ENCODE data around the gene ITGB3. TPM values are rescaled to one million over a fixed set of nuclear protein-coding genes. Genes with fewer than 3 reads are reported as not detected.
"Not testable (repeated sequence)": the region's sequence is repeated elsewhere in the genome, so short reads cannot be mapped to it uniquely, and the experiment has no call there.

ITGB3 gene
- 1 to 10 TPM in 2 of 3 donors, under 1 TPM in 1; 0.45 to 7.7 (median 4.4) TPM for polyA plus RNA-seq

DNA sequence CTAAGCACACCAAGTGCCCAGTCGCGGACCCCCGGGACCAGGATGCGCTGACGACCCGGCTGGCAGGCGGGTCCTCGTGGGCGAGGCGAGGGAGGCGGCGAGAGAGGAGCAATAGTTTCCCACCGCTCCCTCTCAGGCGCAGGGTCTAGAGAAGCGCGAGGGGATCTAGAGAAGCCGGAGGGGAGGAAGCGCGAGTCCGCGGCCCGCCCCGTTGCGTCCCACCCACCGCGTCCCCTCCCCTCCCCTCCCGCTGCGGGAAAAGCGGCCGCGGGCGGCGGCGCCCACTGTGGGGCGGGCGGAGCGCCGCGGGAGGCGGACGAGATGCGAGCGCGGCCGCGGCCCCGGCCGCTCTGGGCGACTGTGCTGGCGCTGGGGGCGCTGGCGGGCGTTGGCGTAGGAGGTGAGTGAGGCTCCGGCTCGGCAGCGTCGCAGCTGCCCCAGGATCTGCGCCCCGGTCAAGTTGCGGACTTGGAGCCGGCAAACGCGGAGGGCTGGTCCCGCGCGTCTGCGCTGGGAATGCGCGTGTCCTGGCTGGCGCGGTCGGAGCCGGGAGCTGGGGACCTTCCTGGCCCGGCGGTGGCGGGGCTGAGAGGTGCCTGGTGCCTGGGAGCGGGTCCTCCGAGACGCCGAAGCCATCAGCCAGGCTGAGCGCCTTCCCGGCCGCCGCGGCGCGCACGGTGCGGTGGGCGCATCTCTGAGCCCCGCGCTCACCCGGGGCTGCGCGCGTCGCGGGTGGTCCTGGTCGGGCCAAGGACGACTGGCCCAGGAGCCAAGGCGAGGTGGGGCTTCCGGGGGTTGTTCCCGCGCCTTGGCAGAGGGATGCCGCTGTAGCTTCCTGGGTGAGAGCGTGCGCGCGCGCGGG lies at the start of gene ITGB3:
Gene ITGB3, plus strand, starts transcription at position 287 of the 862 bp plus-strand sequence. Its CDS starts 35 bp downstream, at position 322.
- WGBS, 3 donors = 1% methylated on average over 84 to 111 of the region's 112 CpGs
- H3K27ac ChIP-seq (ENCODE audit: low read depth, low read length) = peak within 1 kb of the TSS; percentile 76

DNA sequence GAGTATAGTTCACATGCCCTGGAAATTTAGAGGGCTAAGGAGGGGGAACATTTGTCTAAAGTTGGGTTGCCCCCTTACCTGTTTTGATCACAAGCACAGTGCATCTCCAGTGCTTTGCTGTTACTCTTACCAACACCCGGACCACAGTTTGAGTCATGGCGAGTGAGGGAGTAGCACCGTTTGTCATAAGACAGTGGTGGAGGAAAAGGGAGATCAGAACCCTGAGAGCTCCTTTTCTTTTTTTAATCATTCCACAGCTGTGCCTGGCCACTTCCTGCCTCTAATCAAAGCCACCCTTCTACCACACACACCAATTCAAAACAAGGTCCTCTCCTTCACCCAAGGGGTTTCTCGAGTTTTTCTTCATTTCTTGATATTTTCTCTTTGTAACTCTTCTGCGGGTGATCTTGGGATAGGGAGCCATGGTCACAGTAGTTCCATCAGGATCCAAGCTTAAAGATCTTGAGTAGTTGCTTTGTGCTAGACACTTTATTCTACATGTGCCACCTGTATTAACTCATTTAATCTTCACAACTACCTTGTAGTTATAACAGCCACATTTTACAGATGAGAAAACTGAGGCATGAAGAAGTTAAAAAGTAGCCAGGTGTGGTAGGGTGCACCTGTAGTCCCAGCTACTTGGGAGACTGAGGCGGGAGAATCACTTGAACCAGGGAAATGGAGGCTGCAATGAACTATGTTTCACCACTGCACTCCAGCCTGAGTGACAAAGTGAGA lies 49.5 kb upstream of the ITGB3 start:
- no peak overlapping the region for H3K27ac ChIP-seq (ENCODE audit: low read depth, low read length)
- 61 to 85% (median 72%) methylated on average over 6 of the region's 6 CpGs for WGBS, 3 donors

DNA sequence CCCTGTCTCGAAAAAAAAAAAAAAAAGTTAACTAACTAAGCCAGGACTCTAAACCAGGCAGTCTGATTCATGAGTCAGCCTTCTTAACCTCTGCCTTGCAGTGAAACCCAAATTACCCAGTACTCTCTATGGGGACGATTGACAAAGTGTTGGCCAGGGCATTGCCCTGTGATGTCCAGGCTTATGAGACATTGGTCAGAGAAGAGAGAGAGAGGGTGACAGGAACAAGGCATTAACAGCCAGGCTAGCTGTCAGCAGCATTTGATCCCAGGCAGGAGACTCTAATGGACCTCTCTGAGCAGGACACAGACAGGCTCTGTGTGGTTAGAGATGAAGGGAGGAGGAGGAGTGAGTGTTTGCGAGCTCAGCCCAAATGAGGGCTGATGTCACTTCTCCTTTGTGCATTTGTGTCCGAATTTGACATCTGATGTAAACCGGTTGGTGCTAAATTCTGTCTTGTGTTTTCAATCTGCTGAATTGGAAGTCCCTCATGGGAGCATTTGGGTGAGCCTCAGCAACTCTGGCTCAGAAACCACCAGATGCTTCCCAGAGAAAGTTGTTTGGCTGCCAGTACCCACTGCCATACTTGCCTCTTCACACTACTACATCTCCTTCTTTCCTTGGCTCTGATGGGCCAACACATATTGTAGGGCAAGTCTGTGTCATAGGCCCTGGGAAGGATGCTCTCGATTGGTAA lies 48.8 kb upstream of the ITGB3 start:
- H3K27ac ChIP-seq (ENCODE audit: low read depth, low read length) = no peak overlapping the region
- WGBS, 3 donors = 35 to 63% (median 43%) methylated on average over 6 of the region's 6 CpGs

DNA sequence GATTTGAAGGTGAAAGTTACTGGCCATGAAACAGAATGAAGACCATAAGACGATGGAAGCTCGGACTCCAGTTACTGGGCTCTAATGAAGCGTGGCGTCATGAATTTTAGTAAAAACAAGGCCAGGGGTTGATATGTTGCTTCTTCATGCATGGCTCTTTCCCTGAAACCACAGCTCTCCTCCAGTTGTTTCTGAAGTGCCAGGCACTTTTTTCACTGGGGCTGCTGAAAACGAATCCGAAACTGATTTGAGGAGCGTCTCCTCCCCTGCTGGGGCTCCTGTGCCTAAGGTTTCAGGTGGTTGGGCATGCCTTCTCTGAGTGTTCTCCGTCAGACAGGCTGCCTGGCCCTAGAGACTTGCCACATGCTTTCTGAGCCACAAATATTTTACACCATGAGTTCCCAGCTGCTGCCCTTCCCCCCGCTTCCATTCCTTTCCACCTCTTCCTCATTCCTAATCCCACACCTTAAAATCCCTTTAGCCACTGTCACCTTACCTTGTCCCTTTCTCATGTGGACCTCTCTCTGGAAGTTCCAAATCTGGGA lies 48.1 kb upstream of the ITGB3 start:
- 51 to 53% (median 52%) methylated on average over 9 of the region's 9 CpGs for WGBS, 3 donors
- no peak overlapping the region for H3K27ac ChIP-seq (ENCODE audit: low read depth, low read length)

DNA sequence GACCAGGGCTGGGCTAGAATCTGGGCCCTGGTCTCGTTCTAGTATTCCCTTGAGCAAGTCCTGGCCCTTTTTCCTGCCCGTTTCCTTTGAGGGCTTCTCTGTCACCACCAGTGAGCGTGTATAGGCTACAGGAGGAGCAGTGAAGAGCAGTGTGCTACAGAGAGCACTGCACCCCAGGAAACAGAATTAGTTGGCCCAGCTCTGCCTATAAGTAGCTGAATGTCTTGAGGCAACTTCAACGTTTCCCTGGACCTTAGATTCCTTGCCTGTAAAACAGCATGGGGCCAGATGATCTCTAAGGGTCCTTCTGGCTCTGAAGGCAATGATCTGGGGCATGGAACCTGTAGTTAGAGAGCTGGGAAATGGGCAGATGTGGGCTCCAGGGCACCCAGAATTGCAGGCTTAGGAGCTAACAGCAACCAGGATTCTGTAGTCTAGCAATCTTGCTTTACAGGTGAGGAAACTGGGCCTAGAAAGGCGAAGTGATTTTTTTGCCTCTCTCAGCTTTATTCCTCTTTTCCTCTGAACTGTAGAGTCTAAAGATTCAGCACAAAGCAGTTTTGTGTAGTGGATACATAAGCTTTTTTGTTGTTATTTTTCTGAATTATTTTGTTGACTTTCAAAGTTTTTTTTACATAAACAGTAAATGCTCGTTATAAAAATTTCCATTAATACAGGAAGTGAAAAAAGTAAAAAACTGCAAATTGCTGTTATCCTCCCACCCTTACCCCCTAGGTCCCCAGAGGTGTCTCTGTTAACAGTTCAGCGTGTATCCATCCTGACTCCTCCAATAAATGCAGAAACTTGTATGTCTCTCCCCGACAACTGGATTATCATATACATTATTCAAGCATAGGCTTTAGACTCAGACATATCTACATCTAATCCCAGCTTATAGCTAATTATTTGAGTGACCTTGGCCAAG lies 46.2 kb upstream of the ITGB3 start:
- WGBS, 3 donors = 82 to 84% (median 83%) methylated on average over 8 of the region's 8 CpGs
- H3K27ac ChIP-seq (ENCODE audit: low read depth, low read length) = no peak overlapping the region

DNA sequence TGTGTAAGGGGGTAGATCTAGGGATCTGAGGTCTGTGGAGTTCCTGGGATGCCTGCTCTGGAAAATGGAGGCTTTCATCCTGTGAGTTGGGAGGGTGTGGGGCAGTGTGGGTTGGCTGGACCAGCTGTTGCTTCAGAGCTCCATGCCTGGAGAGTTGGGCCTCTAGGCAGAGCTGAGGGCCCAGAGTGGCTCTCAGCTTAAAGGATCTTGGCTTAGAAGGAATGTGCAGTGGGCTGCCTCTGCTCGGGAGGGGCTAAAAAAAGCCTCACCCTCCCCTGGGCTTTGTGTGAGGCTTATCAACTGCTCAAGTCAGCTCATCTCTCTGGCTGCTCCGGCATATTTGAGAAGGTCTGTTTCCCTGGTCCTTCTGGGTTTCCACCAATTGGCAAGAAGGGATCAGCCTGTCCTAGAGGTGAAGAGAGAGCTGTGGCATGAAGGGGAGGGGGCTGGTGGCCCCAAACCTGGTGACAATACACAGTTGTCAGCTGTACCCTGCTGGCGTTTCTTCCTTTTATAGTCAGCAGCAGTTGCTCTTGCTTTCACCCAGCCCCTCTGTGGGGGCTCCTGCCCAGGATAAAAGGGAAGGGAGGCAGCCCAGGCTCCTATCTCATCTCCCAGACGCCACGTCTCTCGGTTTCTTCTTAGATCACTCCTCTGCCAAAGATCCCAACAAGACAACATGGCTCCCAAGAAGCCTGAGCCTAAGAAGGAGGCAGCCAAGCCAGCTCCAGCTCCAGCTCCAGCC lies 44.7 kb upstream of the ITGB3 start, which contains the start of gene MYL4:
Gene MYL4, plus strand, starts transcription at position 605 of the 745 bp plus-strand sequence. Its CDS starts 75 bp downstream, at position 680.
- no peak within 1 kb of the TSS for H3K27ac ChIP-seq (ENCODE audit: low read depth, low read length)
- WGBS, 3 donors = 72 to 81% (median 75%) methylated on average over 6 of the region's 6 CpGs

DNA sequence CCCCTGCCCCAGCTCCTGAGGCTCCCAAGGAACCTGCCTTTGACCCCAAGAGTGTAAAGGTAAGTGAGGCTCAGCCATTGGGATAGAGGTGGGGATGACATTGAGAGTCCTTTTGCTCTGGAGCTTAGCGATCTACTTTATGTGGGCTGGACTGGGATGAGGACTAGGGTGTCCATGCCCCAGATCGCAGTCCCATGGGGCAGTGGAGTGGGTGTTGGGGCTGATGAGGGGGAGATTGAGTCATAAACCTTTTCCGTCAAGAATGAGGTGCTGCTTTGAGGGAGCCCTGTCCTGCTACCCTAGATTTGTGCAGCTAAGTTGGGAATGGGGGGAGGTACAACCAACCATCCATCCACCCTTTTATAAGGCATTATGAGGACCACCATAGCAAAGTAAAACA lies 44.1 kb upstream of the ITGB3 start:
- WGBS, 3 donors = 92 to 99% (median 97%) methylated on average over 3 of the region's 3 CpGs
- H3K27ac ChIP-seq (ENCODE audit: low read depth, low read length) = no peak overlapping the region

DNA sequence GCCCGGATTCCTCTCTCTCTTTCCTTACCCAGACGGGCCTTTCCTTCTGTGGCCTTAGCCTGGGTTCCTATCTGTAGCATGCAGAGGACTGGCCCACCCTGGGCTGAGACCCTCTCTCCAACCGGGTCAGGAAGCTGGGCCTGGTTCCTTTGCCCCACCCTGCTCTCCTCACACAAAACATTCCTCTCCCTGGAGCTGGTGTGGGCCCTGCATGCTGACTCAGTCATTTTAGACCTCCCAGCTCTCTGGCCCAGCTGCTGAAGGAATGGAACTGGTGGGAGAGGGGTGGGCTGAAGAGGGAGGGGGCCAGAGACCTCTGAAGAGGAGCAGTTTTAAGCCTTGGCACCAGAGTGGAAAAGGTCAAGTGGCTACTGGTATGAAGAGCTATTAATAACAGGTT lies 43.5 kb upstream of the ITGB3 start:
- 61 to 72% (median 63%) methylated on average over 3 of the region's 3 CpGs for WGBS, 3 donors
- no peak overlapping the region for H3K27ac ChIP-seq (ENCODE audit: low read depth, low read length)

DNA sequence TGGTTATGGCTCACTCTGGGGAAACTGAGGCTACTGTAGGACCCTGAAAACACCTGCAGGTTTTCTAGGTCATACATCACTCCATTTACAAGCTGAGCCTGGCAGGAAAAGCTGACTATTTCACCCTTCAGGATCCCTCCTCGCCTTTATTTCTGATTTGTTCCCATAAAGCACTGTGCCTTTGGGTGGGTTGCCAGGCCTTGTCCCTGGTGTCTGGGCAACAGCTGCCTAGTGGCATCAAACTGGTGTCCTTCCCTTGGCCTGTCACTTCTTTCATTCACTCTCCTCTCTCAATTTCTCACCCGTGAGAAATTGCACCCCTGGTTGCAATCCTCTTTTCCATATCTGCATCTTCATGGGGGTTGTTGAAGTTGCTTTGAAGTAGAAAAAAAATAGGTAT lies 42.8 kb upstream of the ITGB3 start:
- no peak overlapping the region for H3K27ac ChIP-seq (ENCODE audit: low read depth, low read length)
- WGBS, 3 donors = 81 to 96% (median 92%) methylated on average over 2 of the region's 2 CpGs

DNA sequence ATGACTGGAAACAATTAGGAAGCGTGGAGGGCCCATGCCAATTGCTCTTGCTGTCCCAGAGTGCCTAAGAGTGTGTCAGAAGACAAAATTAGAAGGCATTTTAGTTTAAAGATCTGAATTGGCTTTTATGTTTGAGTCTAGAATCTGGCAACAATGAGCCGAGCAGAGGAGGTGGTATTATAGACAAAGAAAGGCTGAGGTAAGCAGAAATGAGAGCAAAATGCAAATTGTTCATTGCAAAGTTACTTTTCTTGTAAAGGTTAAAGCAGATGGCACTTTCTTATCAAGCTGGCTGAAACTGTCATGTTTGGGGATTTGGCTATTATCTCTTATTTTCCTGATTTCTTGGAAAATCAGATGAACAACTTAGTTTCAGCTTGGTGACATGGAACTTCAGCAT lies 41.2 kb upstream of the ITGB3 start:
- WGBS, 3 donors = 79 to 88% (median 81%) methylated on average over 2 of the region's 2 CpGs
- H3K27ac ChIP-seq (ENCODE audit: low read depth, low read length) = no peak overlapping the region

DNA sequence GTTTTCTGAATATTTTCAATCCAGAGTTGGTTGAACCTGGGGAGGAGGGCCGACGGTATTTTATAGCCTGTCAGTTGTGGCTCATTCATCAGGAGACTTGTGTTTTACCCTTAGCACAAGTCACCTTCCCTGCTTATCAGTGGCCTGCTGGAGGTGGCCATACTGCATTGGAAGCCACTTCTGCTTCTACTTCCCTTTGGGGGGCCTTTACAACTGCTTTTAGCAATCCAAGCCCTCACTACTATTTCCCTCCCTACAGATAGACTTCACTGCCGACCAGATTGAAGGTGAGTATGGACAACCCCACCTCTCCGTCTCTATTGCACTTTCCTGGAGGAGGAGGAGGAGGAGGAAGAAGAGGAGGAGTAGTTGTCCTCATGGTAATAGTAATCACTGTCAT lies 40.1 kb upstream of the ITGB3 start:
- H3K27ac ChIP-seq (ENCODE audit: low read depth, low read length) = no peak overlapping the region
- WGBS, 3 donors = 62 to 73% (median 72%) methylated on average over 4 of the region's 4 CpGs

DNA sequence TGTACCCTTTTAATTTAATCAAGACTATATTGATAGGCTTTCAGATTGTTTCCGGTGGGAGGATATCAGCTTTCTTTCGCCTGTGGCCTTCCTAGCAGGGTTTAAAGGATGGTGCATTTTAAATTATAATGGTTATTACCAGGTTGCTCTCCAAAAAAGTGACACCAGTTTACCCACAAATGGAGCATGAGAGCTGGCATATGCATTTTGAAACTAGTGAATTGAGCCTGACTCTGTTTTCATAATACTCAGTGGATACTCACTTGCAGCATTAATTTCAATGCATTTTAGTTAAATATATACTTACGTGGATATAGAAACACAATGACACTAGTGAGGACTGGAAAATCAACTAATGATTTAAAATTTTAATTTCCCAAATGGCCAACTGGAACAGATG lies 38.7 kb upstream of the ITGB3 start:
- 83 to 93% (median 90%) methylated on average over 3 of the region's 3 CpGs for WGBS, 3 donors
- no peak overlapping the region for H3K27ac ChIP-seq (ENCODE audit: low read depth, low read length)

DNA sequence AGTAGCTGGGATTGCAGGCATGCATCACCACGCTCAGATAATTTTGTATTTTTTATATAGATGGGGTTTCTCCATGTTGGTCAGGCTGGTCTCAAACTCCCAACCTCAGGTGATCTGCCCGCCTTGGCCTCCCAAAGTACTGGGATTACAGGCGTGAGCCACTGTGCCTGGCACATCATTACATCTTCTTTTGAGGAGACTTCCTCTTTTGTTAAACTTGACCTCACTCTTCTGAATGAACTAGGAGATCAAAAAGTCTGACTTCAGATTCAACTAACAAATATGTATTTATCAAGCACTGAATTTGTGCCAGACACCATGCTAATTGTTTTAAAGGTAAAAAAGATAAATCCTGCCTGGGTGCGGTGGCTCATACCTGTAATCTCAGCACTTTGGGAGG lies 36.8 kb upstream of the ITGB3 start:
- not testable (repeated sequence) for H3K27ac ChIP-seq (ENCODE audit: low read depth, low read length)
- 87 to 92% (median 89%) methylated on average over 4 of the region's 4 CpGs for WGBS, 3 donors

DNA sequence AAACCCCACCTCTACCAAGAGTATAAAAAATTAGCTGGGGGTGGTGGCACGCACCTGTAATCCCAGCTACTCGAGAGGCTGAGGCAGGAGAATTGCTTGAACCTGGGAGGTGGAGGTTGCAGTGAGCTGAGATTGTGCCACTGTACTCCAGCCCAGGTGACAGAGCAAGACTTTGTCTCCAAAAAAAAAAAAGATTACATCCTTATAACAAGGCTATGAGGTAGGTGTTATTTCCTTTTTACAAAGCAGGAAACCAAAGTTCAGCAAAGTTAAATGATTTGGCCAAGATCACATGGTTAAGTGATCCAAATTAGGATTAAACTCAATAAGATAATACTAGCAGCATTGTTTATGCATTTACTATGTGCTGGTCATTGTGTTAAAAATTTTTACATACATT lies 36.3 kb upstream of the ITGB3 start:
- not testable (repeated sequence) for H3K27ac ChIP-seq (ENCODE audit: low read depth, low read length)
- WGBS, 3 donors = 65 to 96% (median 88%) methylated on average over 2 of the region's 2 CpGs

DNA sequence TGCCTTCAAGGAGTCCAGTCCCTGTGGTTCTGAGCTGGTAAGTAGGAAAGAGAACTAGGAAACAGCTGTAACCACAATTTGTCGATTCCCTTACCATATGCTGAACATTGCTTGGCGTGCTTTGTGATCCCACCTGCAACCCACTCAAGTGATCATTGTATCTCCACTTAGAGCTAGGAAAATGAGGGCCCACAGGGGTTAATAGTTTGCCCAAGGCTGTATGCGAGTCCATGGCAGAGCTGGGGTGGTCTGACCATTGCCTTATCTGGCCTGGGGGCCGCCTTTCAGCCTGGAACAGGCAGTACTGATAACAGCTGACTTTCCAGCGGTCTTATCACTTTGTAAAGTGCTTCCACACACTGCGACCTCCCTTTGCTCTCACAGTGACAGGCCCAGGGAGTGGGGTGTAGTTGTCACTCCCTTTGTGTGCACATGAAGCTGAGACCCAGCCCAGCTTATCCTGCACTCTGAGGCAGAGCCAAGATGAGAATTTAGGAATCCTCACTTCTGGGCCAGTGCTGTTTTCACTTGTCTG lies 34.7 kb upstream of the ITGB3 start:
- no peak overlapping the region for H3K27ac ChIP-seq (ENCODE audit: low read depth, low read length)
- WGBS, 3 donors = 44 to 62% (median 54%) methylated on average over 6 of the region's 6 CpGs

DNA sequence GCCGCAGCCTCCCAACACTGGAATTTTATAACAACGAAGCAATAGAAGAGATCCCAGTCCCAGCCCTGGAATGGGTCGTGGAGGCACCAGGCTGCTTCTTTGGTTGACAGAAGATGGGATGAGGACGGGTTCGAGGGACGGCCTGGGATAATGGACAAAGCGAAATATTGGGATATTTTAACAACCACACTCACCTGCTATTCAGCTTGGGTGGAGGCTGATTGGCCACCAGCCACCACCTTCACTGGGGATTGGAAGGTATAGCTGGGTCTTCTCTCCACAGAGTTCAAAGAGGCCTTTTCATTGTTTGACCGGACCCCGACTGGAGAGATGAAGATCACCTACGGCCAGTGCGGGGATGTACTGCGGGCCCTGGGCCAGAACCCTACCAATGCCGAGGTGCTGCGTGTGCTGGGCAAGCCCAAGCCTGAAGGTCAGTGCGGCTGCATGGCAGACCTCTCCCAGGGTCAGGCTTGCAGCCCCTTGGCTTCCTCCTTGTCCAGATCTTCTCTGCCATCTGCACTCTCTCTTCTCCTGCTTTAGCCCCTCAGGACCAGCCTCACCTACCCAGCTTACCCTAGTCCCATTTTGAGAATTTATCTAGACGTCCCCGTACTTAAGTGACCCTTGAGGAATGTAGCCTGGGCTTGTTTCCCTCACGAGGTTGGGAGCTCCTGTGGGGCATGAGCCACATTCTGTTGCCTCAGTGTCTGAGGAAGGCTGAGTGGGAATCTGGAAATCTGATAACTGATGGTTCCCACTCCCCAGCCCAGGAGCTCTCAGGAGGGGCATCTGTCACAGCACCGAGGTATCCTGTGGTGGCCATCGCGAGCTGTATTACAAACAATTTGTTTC lies 33.8 kb upstream of the ITGB3 start:
- no peak overlapping the region for H3K27ac ChIP-seq (ENCODE audit: low read depth, low read length)
- WGBS, 3 donors = 85 to 90% (median 90%) methylated on average over 21 of the region's 21 CpGs
